Glomerular endothelial cell (primary cell): ENCODE data around the gene NCAPH2. TPM values are rescaled to one million over a fixed set of nuclear protein-coding genes. Genes with fewer than 3 reads are reported as not detected.
"Not testable (repeated sequence)": the region's sequence is repeated elsewhere in the genome, so short reads cannot be mapped to it uniquely, and the experiment has no call there.

Experiments
- DNase-seq: peaks from one replicate; pipeline ENCODE4 v3.0.0-alpha.2; 2011; ENCODE audit warnings: low read depth, low spot score; ENCODE audit errors: extremely low read depth
- total RNA-seq: library from RNA; depleted of rRNA; stranded (reverse); fragments of >200 nt; gene quantifications from 2 replicates; pipeline ENCODE4 v1.2.3, GENCODE V29; 2015

Gene NCAPH2
- total RNA-seq, 1 donor from 2014 or later, result 30.9 TPM

GRCh38 chr22:50516891-50517290, 8.9 kb downstream of the NCAPH2 start:
- DNase-seq, result no peak

DNA sequence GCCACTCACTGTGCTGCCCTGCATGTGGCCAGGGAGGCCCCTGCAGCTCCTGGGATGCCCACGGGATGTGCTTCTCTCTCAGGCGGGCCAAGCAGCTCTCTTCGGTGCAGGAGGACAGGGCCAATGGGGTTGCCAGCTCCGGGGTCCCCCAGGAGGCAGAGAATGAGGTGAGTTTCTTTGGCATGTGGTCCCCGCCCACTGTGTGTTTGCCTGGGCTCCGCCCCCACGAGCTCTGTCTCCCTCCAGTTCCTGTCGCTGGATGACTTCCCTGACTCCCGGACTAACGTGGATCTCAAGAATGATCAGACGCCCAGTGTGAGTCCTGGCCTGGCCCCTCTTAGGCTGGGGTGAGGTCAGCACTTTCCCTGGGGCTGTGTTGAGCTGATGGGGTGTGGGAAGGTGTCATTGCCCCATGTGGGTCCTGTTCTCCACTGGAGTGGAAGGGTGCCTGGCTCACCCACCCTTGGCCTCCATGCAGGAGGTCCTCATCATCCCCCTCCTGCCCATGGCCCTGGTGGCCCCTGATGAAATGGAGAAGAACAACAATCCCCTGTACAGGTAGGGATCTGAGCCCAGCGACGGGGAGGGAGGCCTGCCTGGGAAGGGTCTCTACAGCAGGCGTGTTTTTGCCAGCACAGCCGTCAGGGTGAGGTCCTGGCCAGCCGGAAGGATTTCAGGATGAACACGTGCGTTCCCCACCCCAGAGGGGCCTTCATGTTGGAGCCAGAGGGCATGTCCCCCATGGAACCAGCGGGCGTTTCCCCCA, 9.7 kb downstream of the NCAPH2 start:
- no peak for DNase-seq

- DNase-seq, result no peak
Observed at GRCh38 chr22:50518606-50519005, 10.6 kb downstream of the NCAPH2 start.

DNA sequence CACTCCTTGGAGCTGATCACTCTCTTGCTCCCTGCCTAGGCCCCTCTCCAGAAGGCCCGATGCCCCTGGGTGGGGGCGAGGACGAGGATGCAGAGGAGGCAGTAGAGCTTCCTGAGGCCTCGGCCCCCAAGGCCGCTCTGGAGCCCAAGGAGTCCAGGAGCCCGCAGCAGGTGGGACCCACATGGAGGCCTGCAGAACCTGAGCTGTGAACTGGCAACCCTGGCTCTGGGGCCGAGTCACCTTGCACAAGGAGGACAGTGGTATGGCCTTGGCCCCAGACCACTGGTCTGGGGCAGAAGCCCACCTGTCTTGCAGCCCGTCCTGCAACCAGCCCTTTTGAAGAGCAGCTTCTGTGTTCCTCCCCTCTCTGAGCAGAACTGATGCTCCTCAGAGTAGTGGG, 11.1 kb downstream of the NCAPH2 start:
- no peak for DNase-seq

DNA sequence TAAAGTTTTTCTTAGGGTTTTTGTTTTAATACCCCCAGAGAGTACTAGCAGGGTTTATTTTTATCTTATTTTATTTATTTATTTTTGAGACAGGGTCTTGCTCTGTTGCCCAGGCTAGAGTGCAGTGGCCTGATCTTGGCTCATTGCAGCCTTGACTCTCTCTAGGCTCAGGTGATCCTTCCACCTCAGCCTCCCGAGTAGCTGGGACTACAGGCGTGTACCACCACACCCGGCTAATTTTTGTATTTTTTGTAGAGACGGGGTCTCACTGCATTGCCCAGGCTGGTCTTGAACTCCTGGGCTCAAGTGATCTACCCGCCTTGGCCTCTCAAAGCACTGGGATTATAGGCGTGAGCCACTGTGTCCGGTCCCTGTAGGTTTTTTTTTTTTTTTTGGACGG, 12.2 kb downstream of the NCAPH2 start:
- not testable (repeated sequence) for DNase-seq

DNA sequence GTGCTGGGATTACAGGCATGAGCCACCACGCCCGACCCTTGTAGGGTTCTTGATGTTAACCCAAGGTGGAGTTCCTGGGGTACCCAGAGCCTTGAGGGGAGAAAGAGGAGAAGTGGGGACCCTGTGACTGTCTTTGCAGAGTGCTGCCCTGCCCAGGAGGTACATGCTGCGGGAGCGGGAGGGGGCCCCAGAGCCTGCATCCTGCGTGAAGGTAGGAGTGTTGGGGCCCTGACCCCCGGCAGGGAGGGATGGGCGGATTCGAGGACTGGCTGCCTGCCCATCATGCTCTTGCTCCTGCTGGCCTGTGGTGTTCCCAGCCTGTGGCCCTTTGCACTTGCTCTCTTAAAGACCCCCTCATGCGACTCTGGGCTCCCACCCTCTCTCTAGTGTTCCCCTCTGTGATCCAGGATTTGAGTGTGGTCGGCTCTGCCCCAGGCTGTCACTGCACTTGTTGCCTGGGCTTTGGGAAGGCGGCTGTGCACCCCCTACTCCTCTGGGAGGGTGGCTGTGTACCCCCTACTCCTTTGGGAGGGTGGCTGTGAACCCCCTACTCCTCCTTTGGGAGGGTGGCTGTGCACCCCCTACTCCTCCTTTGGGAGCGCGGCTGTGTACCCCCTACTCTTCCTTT, 12.9 kb downstream of the NCAPH2 start:
- no peak for DNase-seq

DNA sequence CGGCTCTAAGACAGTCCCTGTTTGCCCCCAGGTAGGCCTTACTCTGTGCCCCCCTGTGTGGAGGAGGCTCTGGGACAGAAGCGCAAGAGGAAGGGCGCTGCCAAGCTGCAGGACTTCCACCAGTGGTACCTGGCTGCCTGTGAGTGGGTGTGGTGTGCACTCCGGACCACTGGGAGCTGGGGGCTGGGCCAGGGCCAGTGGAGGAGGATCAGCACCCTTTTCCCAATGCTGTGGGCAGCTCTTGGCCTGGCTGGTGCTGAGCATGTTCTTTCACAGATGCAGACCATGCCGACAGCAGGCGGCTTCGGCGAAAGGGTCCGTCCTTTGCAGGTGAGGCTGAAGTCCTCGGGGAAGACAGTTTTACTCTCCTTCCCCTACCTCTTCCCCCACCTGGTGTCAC, 13.7 kb downstream of the NCAPH2 start:
- DNase-seq, result no peak

DNA sequence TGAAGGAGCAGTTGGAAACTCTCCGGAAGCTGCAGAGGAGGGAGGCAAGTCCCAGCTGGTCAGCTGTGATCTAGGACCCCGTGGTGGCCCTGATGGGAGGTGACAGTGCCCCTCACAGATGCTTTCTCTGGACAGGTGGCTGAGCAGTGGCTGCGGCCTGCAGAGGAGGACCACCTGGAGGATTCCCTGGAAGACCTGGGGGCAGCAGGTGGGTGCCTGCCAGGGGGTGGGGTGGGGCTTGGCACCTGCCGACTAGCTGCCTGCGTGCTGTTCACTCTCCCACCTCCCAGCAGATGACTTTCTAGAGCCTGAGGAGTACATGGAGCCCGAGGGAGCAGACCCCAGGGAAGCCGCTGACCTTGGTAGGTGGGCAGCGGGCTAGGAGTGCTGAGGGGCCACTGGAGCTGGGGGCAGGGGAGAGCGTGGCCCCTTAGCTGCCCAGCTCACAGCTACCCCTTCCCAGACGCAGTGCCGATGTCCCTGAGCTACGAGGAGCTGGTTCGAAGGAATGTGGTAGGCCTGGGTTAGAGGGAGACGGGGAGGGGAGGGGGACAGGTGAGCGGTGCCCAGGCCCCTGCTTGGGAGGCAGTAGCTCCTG, 14.3 kb downstream of the NCAPH2 start:
- DNase-seq, result no peak

- DNase-seq, result no peak
Observed at GRCh38 chr22:50522806-50523438, 14.9 kb downstream of the NCAPH2 start.

DNA sequence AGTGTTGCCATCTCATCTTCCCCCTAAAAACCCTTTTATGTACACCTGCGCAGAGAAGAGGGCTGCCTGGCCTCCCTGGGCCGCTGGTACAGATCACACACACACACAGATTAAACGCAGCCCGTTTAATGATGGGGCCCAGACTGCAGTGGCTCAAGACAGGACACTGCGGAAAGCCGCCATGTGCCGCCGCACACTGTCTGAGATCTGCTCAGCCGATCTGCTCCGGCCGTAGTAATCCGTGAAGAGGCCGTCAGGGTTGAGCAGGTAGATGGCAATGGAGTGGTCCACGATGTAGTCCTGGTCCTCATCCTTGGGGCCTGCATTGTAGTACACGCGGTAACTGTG, 15.4 kb downstream of the NCAPH2 start:
- DNase-seq, result no peak

DNA sequence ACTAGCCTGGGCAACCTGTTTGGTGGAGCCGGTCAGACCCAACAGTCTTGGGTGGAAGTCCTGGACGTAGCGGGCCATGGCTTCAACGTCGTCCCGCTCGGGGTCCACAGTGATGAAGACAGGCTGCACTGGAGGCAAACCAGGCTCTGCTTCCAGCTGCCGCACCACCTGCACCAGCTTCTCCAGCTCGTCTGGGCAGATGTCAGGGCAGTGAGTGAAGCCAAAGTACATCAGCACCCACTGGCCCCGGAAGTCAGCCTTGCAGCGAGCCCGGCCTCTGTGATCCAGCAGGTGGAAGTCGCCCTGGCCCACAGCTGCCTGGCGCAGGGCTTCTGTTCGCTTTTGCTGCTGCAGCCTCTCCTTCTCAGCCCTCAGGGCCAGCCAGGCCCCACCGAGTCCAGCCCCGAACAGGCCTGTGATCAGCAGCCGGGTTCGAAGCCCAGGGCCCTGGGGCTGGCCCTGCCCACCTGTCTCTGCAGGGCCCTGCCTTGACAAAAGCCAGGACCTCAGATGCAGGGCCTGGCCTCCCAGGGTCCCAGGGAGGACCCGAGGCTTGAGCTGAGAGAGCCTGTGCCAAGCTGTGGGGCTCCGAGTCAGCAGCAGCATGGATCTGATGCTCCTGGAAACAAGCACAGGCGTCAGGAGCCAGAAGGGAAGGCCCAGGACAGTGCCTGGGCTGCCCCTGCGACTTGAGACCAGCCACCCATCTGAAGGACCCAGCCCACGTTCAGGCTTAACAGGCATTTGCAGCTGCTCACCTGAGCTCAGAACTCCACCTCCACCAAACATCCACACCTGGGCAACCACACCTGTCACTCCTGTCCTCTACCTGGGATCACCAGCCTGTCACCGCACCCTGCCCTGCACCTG, 16.0 kb downstream of the NCAPH2 start:
- no peak for DNase-seq

DNA sequence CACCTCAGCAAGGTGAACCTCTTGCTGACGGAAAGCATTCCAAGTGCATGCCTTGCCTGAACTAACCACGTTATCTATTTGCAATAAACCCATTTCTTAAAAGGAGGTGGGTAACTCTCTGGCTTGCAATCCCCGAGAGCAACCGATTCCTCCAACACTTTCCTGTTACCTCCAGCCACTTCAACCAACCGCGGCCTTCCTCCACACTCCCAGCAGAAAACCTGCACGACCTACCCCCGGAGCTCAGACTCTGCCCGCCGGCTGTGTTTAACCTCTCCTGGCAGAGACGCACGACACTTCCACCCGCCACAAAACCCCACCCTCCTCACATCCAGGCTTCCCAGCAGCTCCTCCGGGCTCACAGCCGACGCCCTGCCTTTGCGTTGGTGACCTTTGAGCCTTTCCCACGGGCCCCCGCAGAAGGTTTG, 16.7 kb downstream of the NCAPH2 start:
- DNase-seq, result no peak

- DNase-seq, result no peak
Observed at GRCh38 chr22:50525104-50525857, 17.3 kb downstream of the NCAPH2 start, which contains the start of gene SCO2. Gene SCO2 (minus strand): TSS chr22:50525598. CDS start chr22:50524411, 1,187 bp downstream.

- no peak for DNase-seq
Observed at GRCh38 chr22:50525858-50526107, 17.8 kb downstream of the NCAPH2 start.

- no peak for DNase-seq
Observed at GRCh38 chr22:50526108-50526833, 18.2 kb downstream of the NCAPH2 start.

DNA sequence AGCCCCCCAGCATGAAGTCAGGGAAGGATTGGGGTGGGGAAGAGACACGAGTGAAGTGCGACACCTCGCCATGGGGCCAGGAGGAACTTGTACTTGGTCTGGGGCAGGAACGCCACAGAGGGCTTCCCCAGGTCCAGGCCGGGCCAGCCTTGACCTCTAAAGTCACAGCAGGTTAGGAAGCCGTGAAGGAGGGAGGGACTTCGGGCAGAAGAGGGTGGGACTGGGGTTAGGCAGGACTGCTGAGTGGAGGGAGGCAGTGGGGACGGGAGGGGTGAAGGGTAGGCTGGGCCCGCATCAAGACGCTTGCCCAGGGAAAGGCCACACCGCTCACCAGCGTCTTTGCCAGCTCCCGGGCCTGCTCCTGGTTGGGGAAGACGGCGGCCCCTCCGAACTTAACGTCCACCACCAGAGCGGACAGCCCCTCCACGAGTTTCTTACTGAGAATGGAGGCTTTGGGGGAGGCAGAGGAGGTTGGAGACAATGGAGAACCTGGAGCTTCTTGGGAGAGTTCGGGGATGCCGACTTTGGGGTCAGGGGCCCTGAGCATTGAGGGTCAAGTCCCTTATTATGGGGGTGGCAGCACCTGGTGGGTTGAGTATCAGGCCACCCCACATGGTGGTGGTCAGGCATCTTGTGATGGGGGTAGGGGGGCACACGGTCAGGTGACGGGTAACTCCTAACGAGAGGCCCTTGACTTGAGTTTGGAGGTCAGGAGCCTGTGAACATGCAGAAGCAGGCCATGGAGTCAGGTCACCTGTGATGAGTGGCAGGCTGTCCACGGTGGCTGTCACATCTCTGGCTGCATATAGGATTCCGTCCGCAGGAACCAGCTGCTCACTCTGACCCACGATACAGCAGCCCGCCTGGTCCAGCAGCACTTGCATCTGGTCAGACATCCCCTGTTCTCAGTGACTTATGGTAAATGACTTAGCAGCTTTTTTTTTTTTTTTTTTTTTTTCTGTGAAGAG, 19.1 kb downstream of the NCAPH2 start:
- DNase-seq, result no peak

DNA sequence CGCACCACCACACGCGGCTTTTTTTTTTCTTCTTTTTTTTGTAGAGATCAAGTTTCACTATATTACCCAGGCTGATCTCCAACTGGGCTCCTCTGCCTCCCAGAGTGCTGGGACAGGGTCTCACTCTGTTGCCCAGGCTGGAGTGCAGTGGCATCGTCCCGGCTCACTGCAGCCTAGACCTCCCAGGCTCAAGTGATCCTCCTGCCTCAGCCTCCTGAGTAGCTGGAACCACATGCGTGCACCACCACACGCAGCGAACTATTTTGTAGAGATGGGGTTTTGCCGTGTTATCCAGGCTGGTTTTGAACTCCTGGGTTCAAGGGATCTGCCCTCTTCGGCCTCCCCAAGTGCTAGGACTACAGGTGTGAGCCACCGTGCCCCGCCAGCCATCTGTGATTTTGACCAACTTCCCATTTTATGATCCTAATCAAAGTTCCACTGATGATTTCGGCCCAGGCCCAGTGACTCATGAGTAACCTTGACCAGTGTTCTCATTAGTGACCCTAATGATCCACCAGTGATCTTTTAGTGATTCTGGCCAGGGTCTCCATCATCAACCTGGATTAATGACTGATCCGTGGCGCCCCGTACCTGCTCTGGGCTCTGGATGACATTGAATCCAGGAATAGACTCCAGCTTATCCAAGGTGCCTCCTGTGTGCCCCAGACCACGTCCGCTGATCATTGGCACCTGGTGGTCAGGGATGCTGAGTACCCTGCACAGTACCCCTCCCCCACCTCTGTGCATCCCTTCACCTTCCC, 20.1 kb downstream of the NCAPH2 start:
- DNase-seq, result no peak
